Measurements from ENCODE around the gene UEVLD. TPM values are rescaled to one million over a fixed set of nuclear protein-coding genes. Genes with fewer than 3 reads are reported as not detected.

Gene UEVLD
- polyA plus RNA-seq, 1 donor (not counting 4 experiments of a cell fraction or from before 2014, with no cell fraction given), result 34.2 TPM

- Histone ChIP-seq H4K20me1 (ENCODE audit: control insufficient read depth, extremely low read depth, insufficient read depth, low read length) (no peaks in the 10 kb centered on the region), H3K79me2 (ENCODE audit: control insufficient read depth, insufficient read depth, low read length) (peaks cover 3% of the 10 kb centered on the region), H3K9me1 (ENCODE audit: control insufficient read depth, extremely low read depth, insufficient read depth, low read length) (no peaks in the 10 kb centered on the region), H3K9ac (ENCODE audit: control insufficient read depth, extremely low read depth, insufficient read depth, low read length) (no peak overlapping the region), H3K4me3 (ENCODE audit: control insufficient read depth in 2 of 3, extremely low read depth in 1 of 3, insufficient read depth in 2 of 3, low read depth in 1 of 3, low read length in 3 of 3) (no peak overlapping the region), H3K27me3 (ENCODE audit: control insufficient read depth, extremely low read depth, insufficient read depth, low read length) (no peaks in the 10 kb centered on the region), H3K36me3 (ENCODE audit: control insufficient read depth in 2 of 2, extremely low read depth in 1 of 2, insufficient read depth in 2 of 2, low read length in 2 of 2) (peaks cover 9 to 22% of the 10 kb centered on the region in 2 experiments), H2AFZ (ENCODE audit: control insufficient read depth, low read length) (no peak overlapping the region), H3K4me1 (ENCODE audit: control insufficient read depth, extremely low read depth, insufficient read depth, low read length) (no peaks in the 10 kb centered on the region), H3K4me2 (ENCODE audit: control insufficient read depth, extremely low read depth, insufficient read depth, low read depth, low read length) (no peak overlapping the region), H3K27ac (ENCODE audit: control insufficient read depth, insufficient read depth, low read length) (no peak overlapping the region), H3K9me3 (ENCODE audit: control insufficient read depth, low read depth, low read length) (no peaks in the 10 kb centered on the region)
- dilution Hi-C loops (cut with MboI; ENCODE audit: extremely low pct_ligation_motif_present, low sequenced_read_pairs), result no loop called here
- DNase-seq (ENCODE audit: low read depth, low spot score) (no peak), FAIRE-seq (no peak)
- TF ChIP-seq CTCF (optimal IDR thresholded peaks at IDR 0.05 in 1 of 3, IDR thresholded peaks at IDR 0.05 in 1 of 3, conservative IDR thresholded peaks at IDR 0.05 in 1 of 3; ENCODE audit: extremely low read depth in 1 of 3, insufficient read depth in 2 of 3, low read length in 3 of 3) (no peak), EZH2 (IDR thresholded peaks at IDR 0.05; ENCODE audit: low read length) (no peak)
These were observed 23.9 kb upstream of the UEVLD start for GRCh38 chr11:18612394-18612793.

DNA sequence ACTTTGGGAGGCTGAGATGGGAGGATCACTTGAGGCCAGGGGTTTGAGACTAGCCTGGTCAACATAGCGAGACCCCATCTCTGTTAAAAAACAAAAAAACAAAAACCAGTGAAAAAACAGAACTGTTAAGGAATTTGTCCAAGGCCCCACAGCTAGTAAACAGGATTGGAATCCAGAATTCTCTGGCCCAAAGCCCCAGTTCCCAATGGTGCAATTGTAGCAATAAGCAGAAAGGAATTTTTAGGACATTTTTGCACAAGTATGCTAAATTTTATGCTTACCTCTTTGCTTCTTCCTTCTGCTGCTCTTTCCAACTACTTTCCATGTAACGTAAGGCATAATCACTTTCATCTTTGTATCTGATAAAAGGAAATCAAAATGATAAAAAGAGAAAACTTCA lies 22.7 kb upstream of the UEVLD start:
- no peaks in the 10 kb centered on the region for H3K27me3 ChIP-seq (ENCODE audit: control insufficient read depth, extremely low read depth, insufficient read depth, low read length)
- H3K4me1 ChIP-seq (ENCODE audit: control insufficient read depth, extremely low read depth, insufficient read depth, low read length), result no peaks in the 10 kb centered on the region
- DNase-seq (ENCODE audit: low read depth, low spot score) (no peak), FAIRE-seq (no peak)
- no peak overlapping the region for H2AFZ ChIP-seq (ENCODE audit: control insufficient read depth, low read length)
- H3K9ac ChIP-seq (ENCODE audit: control insufficient read depth, extremely low read depth, insufficient read depth, low read length), result no peak overlapping the region
- H3K9me3 ChIP-seq (ENCODE audit: control insufficient read depth, low read depth, low read length), result no peaks in the 10 kb centered on the region
- dilution Hi-C loops (cut with MboI; ENCODE audit: extremely low pct_ligation_motif_present, low sequenced_read_pairs), result no loop called here
- no peak overlapping the region for H3K4me2 ChIP-seq (ENCODE audit: control insufficient read depth, extremely low read depth, insufficient read depth, low read depth, low read length)
- no peak overlapping the region for H3K27ac ChIP-seq (ENCODE audit: control insufficient read depth, insufficient read depth, low read length)
- H3K36me3 ChIP-seq (ENCODE audit: control insufficient read depth in 2 of 2, extremely low read depth in 1 of 2, insufficient read depth in 2 of 2, low read length in 2 of 2), result peaks cover 12 to 22% of the 10 kb centered on the region in 2 experiments
- H3K79me2 ChIP-seq (ENCODE audit: control insufficient read depth, insufficient read depth, low read length), result no peaks in the 10 kb centered on the region
- TF ChIP-seq CTCF (optimal IDR thresholded peaks at IDR 0.05 in 1 of 3, IDR thresholded peaks at IDR 0.05 in 1 of 3, conservative IDR thresholded peaks at IDR 0.05 in 1 of 3; ENCODE audit: extremely low read depth in 1 of 3, insufficient read depth in 2 of 3, low read length in 3 of 3) (no peak), EZH2 (IDR thresholded peaks at IDR 0.05; ENCODE audit: low read length) (no peak)
- no peak overlapping the region for H3K4me3 ChIP-seq (ENCODE audit: control insufficient read depth in 2 of 3, extremely low read depth in 1 of 3, insufficient read depth in 2 of 3, low read depth in 1 of 3, low read length in 3 of 3)
- H3K9me1 ChIP-seq (ENCODE audit: control insufficient read depth, extremely low read depth, insufficient read depth, low read length), result no peaks in the 10 kb centered on the region
- H4K20me1 ChIP-seq (ENCODE audit: control insufficient read depth, extremely low read depth, insufficient read depth, low read length), result no peaks in the 10 kb centered on the region

Measured in keratinocyte (primary cell).